ENCODE measurements around the gene COL5A1. TPM values are rescaled to one million over a fixed set of nuclear protein-coding genes. Genes with fewer than 3 reads are reported as not detected.

The COL5A1 gene
- total RNA-seq, 1 experiment from 2014 or later = not detected

GRCh38 chr9:134600836-134601638, 40.6 kb upstream of the COL5A1 start:
- no peaks in the 10 kb centered on the region for H3K9me3 Mint-ChIP-seq (ENCODE audit: unreplicated experiment)
- BruUV-seq (replicated peaks) = no TSS peak
- H3K36me3 Mint-ChIP-seq (ENCODE audit: insufficient read depth, unreplicated experiment) = no peaks in the 10 kb centered on the region
- H3K4me3 Mint-ChIP-seq (ENCODE audit: unreplicated experiment) = no peak overlapping the region
- TF ChIP-seq, protein P1, sequence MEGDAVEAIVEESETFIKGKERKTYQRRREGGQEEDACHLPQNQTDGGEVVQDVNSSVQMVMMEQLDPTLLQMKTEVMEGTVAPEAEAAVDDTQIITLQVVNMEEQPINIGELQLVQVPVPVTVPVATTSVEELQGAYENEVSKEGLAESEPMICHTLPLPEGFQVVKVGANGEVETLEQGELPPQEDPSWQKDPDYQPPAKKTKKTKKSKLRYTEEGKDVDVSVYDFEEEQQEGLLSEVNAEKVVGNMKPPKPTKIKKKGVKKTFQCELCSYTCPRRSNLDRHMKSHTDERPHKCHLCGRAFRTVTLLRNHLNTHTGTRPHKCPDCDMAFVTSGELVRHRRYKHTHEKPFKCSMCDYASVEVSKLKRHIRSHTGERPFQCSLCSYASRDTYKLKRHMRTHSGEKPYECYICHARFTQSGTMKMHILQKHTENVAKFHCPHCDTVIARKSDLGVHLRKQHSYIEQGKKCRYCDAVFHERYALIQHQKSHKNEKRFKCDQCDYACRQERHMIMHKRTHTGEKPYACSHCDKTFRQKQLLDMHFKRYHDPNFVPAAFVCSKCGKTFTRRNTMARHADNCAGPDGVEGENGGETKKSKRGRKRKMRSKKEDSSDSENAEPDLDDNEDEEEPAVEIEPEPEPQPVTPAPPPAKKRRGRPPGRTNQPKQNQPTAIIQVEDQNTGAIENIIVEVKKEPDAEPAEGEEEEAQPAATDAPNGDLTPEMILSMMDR (IDR thresholded peaks at IDR 0.05; ENCODE audit: unreplicated experiment) = no peak
- H3K27me3 Mint-ChIP-seq (ENCODE audit: insufficient read depth, unreplicated experiment) = no peaks in the 10 kb centered on the region
- intact Hi-C loops (cut with micrococcal nuclease) = no loop called here
- POLR2A ChIA-PET = no interaction called here
- H3K4me1 Mint-ChIP-seq (ENCODE audit: insufficient read depth, unreplicated experiment) = no peaks in the 10 kb centered on the region
- no peak overlapping the region for H3K27ac Mint-ChIP-seq (ENCODE audit: low read depth, unreplicated experiment)
- DNase-seq (ENCODE audit: unreplicated experiment) = no peak
- CTCF ChIA-PET = interaction anchor here (0.6 kb wide), 1 partner anchor 16 kb away, joined by 4 read pairs; no protein-coding TSS in a partner anchor

- Mint-ChIP-seq H3K4me3 (ENCODE audit: unreplicated experiment) (no peak overlapping the region), H3K4me1 (ENCODE audit: insufficient read depth, unreplicated experiment) (no peaks in the 10 kb centered on the region), H3K36me3 (ENCODE audit: insufficient read depth, unreplicated experiment) (no peaks in the 10 kb centered on the region), H3K27ac (ENCODE audit: low read depth, unreplicated experiment) (no peak overlapping the region), H3K9me3 (ENCODE audit: unreplicated experiment) (no peaks in the 10 kb centered on the region), H3K27me3 (ENCODE audit: insufficient read depth, unreplicated experiment) (no peaks in the 10 kb centered on the region)
- no peak for DNase-seq (ENCODE audit: unreplicated experiment)
- TF ChIP-seq, protein P1 (IDR thresholded peaks at IDR 0.05; ENCODE audit: unreplicated experiment) = no peak
- intact Hi-C loops (cut with micrococcal nuclease) = no loop called here
- no TSS peak for BruUV-seq (replicated peaks)
- ChIA-PET POLR2A (no interaction called here), CTCF (no interaction called here)
Measured at GRCh38 chr9:134601764-134602163, 39.8 kb upstream of the COL5A1 start.

- Mint-ChIP-seq H3K4me3 (ENCODE audit: unreplicated experiment) (no peak overlapping the region), H3K4me1 (ENCODE audit: insufficient read depth, unreplicated experiment) (no peaks in the 10 kb centered on the region), H3K36me3 (ENCODE audit: insufficient read depth, unreplicated experiment) (no peaks in the 10 kb centered on the region), H3K27me3 (ENCODE audit: insufficient read depth, unreplicated experiment) (no peaks in the 10 kb centered on the region), H3K9me3 (ENCODE audit: unreplicated experiment) (no peaks in the 10 kb centered on the region), H3K27ac (ENCODE audit: low read depth, unreplicated experiment) (no peak overlapping the region)
- BruUV-seq (replicated peaks) = no TSS peak
- ChIA-PET POLR2A (no interaction called here), CTCF (interaction anchor here (0.6 kb wide), 1 partner anchor 240 kb away, joined by 3 read pairs; no protein-coding TSS in a partner anchor)
- peak; percentile 79 for DNase-seq (ENCODE audit: unreplicated experiment)
- TF ChIP-seq, protein P1 (IDR thresholded peaks at IDR 0.05; ENCODE audit: unreplicated experiment) = no peak
- intact Hi-C loops (cut with micrococcal nuclease) = no loop called here
Measured at GRCh38 chr9:134602547-134603362, 38.8 kb upstream of the COL5A1 start.

GRCh38 chr9:134604834-134605233, 36.8 kb upstream of the COL5A1 start:
- BruUV-seq (replicated peaks) = no TSS peak
- Mint-ChIP-seq H3K36me3 (ENCODE audit: insufficient read depth, unreplicated experiment) (no peaks in the 10 kb centered on the region), H3K27ac (ENCODE audit: low read depth, unreplicated experiment) (no peak overlapping the region), H3K27me3 (ENCODE audit: insufficient read depth, unreplicated experiment) (peaks cover 9% of the 10 kb centered on the region), H3K4me3 (ENCODE audit: unreplicated experiment) (no peak overlapping the region), H3K9me3 (ENCODE audit: unreplicated experiment) (no peaks in the 10 kb centered on the region), H3K4me1 (ENCODE audit: insufficient read depth, unreplicated experiment) (no peaks in the 10 kb centered on the region)
- intact Hi-C loops (cut with micrococcal nuclease) = no loop called here
- no peak for DNase-seq (ENCODE audit: unreplicated experiment)
- ChIA-PET CTCF (interaction anchor here (0.5 to 0.9 kb wide), 2 partner anchors 13 to 719 kb away, joined by 3 to 4 read pairs; no protein-coding TSS in a partner anchor), POLR2A (no interaction called here)
- TF ChIP-seq, protein P1 (IDR thresholded peaks at IDR 0.05; ENCODE audit: unreplicated experiment) = no peak

Measured in MCF 10A (cell line).